GM12875 (cell line): ENCODE results near the gene PSTPIP1.

Experiments used
- H3K4me3 ChIP-seq: one replicate; pipeline ENCODE4 v1.5.1; 2011; ENCODE audit warnings: low read depth, low read length, control low read depth
- TF ChIP-seq, protein P1 (sequence below): IDR thresholded peaks from 2 replicates; pipeline ENCODE4 v1.5.1; 2011; ENCODE audit warnings: low read depth, mild to moderate bottlenecking, control low read depth, inconsistent platforms, low read length, moderate library complexity, borderline replicate concordance; ENCODE audit not compliant: insufficient read depth

Gene PSTPIP1

DNA sequence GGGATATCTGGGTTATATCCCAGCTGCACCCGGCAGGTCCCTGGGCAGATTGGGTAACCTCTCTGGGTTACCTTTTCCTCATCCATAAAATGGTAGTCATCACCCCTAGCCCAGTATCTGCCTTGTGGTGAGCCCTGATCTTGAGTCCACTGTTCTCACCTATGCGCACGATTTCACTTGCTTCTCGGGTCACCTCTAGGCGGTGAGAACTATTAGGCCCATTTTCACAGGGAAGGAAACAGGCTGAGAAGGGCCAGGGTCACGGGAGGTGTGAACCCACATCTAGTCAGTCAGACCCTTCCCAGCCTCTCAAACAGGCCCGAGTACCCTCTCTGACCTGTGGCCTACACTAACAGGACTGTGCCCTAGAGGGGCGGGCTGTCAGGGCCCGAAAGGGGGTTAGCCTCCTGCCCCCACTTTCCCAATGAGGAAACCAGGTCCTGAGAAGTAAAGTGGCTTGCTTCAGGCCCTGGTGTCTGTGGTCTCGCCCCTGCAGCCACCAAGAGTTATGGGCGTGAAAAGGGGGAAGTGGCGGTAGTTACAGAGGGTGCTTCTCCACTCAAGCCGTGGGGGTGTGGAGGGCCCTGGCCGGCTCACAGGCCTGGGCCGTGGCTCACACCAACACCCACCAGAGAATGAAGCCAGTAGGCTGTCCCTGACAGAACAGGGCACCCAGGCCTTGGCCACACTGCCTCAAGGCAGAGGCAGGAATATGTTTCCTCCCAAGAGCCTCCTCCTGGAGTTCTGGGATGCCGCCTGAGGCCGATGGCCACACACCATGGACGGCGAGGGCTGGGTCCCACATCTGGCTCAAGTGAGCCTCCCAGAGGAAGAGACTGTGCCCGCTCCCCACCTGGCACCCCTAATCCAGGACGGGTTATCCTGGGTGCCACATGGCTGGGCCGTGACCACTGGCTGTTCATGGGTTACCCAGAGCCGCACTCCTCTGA is 19.5 kb downstream of the PSTPIP1 start:
- H3K4me3 ChIP-seq, result no peak overlapping the region
- TF ChIP-seq, protein P1, sequence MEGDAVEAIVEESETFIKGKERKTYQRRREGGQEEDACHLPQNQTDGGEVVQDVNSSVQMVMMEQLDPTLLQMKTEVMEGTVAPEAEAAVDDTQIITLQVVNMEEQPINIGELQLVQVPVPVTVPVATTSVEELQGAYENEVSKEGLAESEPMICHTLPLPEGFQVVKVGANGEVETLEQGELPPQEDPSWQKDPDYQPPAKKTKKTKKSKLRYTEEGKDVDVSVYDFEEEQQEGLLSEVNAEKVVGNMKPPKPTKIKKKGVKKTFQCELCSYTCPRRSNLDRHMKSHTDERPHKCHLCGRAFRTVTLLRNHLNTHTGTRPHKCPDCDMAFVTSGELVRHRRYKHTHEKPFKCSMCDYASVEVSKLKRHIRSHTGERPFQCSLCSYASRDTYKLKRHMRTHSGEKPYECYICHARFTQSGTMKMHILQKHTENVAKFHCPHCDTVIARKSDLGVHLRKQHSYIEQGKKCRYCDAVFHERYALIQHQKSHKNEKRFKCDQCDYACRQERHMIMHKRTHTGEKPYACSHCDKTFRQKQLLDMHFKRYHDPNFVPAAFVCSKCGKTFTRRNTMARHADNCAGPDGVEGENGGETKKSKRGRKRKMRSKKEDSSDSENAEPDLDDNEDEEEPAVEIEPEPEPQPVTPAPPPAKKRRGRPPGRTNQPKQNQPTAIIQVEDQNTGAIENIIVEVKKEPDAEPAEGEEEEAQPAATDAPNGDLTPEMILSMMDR, result no peak

DNA sequence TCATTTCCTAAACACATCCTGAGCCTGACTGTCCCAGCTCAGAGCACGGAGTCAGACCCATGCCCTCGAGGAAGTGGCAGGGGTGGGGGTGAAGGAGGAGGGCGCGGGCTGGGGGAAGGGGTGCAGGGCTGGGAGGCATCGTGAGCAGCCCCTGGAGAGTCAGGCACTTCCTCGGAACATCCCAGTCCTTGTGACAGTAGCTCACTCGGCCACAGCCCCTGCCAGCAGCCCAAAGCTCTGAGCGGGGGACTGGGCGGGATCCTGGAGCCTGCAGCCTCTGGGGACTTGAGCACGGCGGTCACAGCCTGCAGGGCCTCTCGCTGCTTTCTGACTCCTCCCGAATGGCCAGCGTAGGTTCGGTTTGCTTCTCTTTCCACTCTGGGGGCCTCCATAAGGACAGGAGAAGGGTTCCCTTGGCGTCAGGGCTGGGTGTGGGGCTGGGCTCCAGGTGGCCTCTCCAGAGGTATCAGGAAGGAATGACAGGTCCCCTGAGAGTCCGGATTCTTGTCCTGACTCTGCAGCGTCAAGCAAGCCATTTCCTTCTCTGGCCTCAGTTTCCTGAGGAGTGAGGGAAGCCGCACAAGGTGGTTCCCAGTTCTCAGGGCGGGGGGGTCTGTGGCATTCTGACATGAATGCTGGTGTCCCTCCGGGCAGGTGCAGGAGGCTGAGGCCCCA is 20.9 kb downstream of the PSTPIP1 start:
- no peak overlapping the region for H3K4me3 ChIP-seq
- TF ChIP-seq, protein P1, result no peak

DNA sequence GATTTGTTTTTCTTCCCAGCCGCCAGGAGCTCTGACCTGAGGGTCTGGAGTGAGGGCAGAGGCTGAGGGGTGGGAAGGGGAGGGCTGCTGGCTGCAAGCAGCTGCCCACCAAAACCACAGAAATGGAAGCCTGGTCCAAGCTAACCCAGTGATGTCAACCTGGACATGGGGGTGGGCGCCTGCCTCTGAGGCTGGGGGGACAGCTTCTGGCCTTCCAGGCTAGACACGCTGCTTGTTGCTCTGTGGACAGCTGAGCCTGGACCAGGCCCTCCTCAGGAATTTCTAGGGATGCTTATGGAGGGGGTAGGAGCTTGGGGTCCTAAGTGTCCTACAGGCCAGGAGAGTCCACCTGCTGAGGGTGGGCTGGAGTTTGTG is 21.4 kb downstream of the PSTPIP1 start:
- H3K4me3 ChIP-seq, result no peak overlapping the region
- TF ChIP-seq, protein P1, result no peak

DNA sequence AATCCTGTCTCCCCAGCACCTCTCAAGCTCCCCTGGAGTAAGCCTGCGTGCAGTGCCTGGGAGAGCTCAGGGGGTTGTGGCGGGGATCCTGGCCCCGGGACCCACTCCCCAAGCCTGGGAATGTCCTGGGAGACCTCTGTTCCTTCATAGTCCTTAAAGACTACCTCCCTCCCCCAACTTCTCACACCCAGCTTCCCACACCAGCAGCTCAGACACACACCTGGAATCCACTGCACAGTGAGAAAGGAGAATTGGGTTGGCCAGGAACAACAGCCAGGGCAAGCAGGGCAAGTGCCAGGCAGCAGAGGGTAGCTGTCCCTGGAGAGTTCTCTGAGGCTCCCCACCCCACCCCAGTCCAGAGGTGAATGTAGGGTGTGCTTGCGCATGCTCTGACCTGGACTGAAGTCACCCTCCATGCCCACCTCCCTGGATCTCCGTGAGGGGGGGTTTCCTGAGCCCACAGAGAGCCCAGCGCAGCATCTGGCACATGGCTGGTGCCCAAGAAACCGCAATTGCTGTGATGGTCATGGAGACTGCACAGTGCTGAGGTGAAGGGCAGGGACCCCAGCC is 22.2 kb downstream of the PSTPIP1 start:
- TF ChIP-seq, protein P1, result no peak

DNA sequence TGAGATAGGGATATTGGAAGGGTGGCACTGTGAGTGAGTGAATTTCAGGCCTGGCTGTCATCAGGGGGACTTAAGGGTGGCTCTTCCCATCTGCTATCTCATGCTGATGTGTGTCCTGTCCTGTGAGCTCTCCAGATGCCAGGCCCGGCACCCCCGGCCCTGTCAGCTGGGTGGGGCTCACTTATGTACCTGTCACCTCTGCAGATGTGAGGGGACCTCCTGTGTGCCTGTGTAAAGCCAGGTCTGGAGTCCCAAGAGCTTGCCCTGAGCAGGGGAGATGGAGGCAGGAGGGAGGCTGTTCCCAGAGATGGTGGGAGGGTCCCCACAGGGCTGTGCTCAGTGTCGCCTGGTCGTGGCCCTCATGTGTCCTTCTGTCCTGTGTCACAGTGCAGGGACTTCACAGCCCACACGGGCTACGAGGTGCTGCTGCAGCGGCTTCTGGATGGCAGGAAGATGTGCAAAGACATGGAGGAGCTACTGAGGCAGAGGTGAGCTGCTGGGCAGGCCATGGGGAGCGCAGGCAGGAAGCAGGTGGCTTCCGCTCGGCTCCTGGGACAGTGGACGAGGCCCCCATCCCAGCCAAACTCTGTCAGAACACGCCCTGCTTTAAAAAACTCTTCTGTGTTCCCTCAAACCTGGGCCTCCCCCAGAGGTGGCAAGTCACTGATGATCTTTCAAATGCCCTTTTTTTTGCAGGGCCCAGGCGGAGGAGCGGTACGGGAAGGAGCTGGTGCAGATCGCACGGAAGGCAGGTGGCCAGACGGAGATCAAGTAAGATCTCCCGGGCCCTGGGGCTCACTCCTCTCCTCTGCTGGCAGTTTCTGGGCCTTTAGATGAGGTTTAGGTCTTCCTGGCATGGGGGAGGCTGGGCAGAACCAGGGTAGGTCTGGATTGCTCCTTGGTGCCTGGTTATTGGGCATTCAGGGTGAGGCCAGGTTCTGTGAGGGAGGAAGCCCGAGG is 23.1 kb downstream of the PSTPIP1 start:
- TF ChIP-seq, protein P1, result no peak
- no peak overlapping the region for H3K4me3 ChIP-seq

More for the DNA sequence above, 22.2 kb downstream of the PSTPIP1 start:
- no peak overlapping the region for H3K4me3 ChIP-seq

DNA sequence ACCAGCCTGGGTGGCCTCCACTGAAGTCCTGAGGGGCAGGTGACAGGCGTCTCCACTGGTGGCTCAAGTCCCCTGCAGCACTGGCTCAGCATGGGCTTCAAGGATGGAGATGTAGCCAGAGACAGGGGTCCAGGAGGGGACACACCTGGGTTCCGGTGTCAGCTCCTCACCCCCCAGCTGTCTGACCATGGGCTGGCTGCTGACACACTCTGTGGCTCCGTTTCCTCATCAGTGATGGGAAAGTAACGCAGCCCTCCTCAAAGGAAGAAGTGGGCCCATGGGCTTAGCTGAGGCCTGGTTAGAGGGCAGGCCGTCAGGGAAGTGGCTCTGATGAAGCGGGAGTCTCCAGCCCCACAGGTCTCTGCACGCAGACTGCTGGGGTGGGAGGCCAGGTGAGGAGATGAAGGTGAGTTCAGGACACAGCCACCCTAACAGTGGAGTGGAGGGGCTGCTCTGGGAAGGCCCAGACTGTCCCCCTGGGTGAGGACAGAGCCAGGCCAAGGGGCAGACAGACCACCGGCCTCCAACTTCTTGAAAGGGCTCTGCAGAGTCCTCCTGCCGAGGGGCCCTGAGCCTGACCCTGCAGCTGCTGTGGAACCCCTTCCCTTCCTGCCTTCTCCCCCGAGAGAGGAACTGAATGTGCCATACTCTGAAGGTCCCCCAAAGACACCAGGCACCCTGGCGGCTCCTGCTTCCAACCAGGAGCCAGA is 24.0 kb downstream of the PSTPIP1 start:
- TF ChIP-seq, protein P1, result no peak
- H3K4me3 ChIP-seq, result no peak overlapping the region
